Naive thymus-derived CD8-positive, alpha-beta T cell (primary cell): ENCODE data around the gene EMILIN2. TPM values are rescaled to one million over a fixed set of nuclear protein-coding genes. Genes with fewer than 3 reads are reported as not detected.
"Not testable (repeated sequence)": the region's sequence is repeated elsewhere in the genome, so short reads cannot be mapped to it uniquely, and the experiment has no call there.

Source experiments
- ATAC-seq, 2 donors: fragments of 150-1000 bp; cut with Tn5 transposase in 1 of 2; sonication (Bioruptor Pico), chemical (Tn5 transposase) in 1 of 2; 1 replicate in 1 of 2; 2 replicates in 1 of 2; pipeline ENCODE4 v1.10.0; 2021; ENCODE audit warnings: mild to moderate bottlenecking in 2 of 2, moderate library complexity in 2 of 2
- POLR2A ChIA-PET: fragments of 350-600 bp; sonication (Branson Sonifier 250); formaldehyde crosslinking; loops from one replicate; lab custom pipeline; 2021; ENCODE audit warnings: antibody characterized with exemption; lab: Charles Lee
- DNase-seq, 10 donors: peaks; one replicate each; pipeline versions ENCODE4 v3.0.0 to v3.0.0-alpha.2; 2020 to 2022
- H3K27ac Mint-ChIP-seq, 10 donors: one replicate each; pipeline ENCODE4 v1.8.0; 2020 to 2022; ENCODE audit warnings: mild to moderate bottlenecking in 10 of 10, mixed read lengths in 10 of 10, moderate library complexity in 4 of 10, inconsistent platforms in 1 of 10
- H3K27me3 Mint-ChIP-seq, 5 donors: one replicate each; pipeline ENCODE4 v1.8.0; 2021 to 2022; ENCODE audit warnings: mixed read lengths in 5 of 5
- H3K36me3 Mint-ChIP-seq, 3 donors: one replicate each; pipeline ENCODE4 v1.8.0; 2020 to 2022; ENCODE audit warnings: mixed read lengths in 3 of 3, mild to moderate bottlenecking in 2 of 3, inconsistent platforms in 1 of 3
- H3K4me1 Mint-ChIP-seq, 4 donors: one replicate each; pipeline ENCODE4 v1.8.0; 2021 to 2022; ENCODE audit warnings: mixed read lengths in 4 of 4
- H3K4me3 Mint-ChIP-seq, 10 donors: one replicate each; pipeline ENCODE4 v1.8.0; 2020 to 2022; ENCODE audit warnings: mild to moderate bottlenecking in 10 of 10, mixed read lengths in 10 of 10, moderate library complexity in 6 of 10, inconsistent platforms in 1 of 10
- H3K9me3 Mint-ChIP-seq, 9 donors: one replicate each; pipeline ENCODE4 v1.8.0; 2020 to 2022; ENCODE audit warnings: mixed read lengths in 9 of 9, mild to moderate bottlenecking in 3 of 9, inconsistent platforms in 1 of 9, moderate library complexity in 1 of 9
- polyA plus RNA-seq, 3 donors: library from polyadenylated mRNA; unstranded; fragments of 300-500 nt; fragmentation: Illumina TruSeq; gene quantifications; one replicate each; pipeline ENCODE4 v1.2.3, GENCODE V29; 2021
- total RNA-seq, 8 experiments: library from RNA in 2 of 8; stranded (reverse) in 2 of 8; gene quantifications; one replicate each; pipeline ENCODE4 v1.2.3 and lab custom pipeline; 2021 to 2026

Gene EMILIN2
- total and polyA plus RNA-seq, 5 experiments from 2014 or later, result 1.1 to 5.1 (median 2.5) TPM

DNA sequence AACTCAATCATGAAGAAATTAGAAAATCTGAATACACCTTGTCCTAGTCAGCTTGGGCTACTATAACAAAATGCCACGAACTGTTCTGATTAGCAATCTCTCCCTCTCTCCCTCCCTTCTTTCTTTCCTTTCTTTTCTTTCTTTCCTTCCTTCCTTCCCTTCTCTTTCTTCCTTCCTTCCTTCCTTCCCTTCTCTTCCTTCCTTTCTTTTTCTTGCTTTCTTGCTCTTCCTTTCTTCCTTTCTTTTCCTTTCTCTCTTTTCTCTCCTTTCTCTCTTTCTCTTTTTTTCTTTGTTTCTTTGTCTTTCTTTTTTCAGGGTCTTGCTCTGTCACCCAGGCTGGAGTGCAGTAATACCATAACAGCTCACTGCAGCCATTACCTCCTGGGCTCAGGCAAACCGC lies 23.6 kb upstream of the EMILIN2 start:
- peak overlapping the region in 1 of 10 donors; percentile 59 for H3K27ac Mint-ChIP-seq
- no peak for ATAC-seq
- peaks cover 0 to 2% (median 0%) of the 10 kb centered on the region in 5 donors for H3K27me3 Mint-ChIP-seq
- H3K36me3 Mint-ChIP-seq, result peaks cover 0 to 4% (median 0%) of the 10 kb centered on the region in 3 donors
- H3K4me1 Mint-ChIP-seq, result peaks cover 0 to 2% (median 0%) of the 10 kb centered on the region in 4 donors
- POLR2A ChIA-PET, result no interaction called here
- DNase-seq, result no peak
- peaks cover 0 to 12% (median 4%) of the 10 kb centered on the region in 9 donors for H3K9me3 Mint-ChIP-seq
- no peak overlapping the region for H3K4me3 Mint-ChIP-seq

- DNase-seq, result no peak
- peaks cover 0 to 2% (median 0%) of the 10 kb centered on the region in 5 donors for H3K27me3 Mint-ChIP-seq
- H3K27ac Mint-ChIP-seq, result peak overlapping the region in 1 of 10 donors; percentile 59
- peaks cover 0 to 2% (median 0%) of the 10 kb centered on the region in 4 donors for H3K4me1 Mint-ChIP-seq
- ATAC-seq, result no peak
- POLR2A ChIA-PET, result interaction anchor here (0.6 kb wide), 1 partner anchor 805 kb away, joined by 3 read pairs; no protein-coding TSS in a partner anchor
- H3K9me3 Mint-ChIP-seq, result peaks cover 0 to 5% (median 0%) of the 10 kb centered on the region in 9 donors
- no peak overlapping the region for H3K4me3 Mint-ChIP-seq
- H3K36me3 Mint-ChIP-seq, result no peaks in the 10 kb centered on the region
Observed at GRCh38 chr18:2823966-2824365, 22.8 kb upstream of the EMILIN2 start.

DNA sequence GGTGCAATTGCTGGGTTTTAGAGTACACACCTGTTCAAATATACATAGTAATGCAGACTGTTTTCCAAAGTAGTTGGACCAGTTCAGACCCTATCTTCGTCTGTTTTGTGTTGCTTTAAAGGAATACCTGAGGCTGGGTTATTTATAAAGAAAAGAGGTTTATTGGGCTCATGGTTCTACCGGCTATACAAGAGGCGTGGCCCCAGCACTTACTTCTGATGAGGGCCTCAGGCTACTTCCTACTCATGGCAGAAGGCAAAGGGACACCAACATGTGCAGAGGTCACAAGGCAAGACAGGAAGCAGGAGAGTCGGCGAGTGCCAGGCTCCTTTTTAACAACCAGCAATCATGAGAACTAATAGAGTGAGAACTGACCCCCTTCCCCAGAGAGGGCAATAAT lies 21.9 kb upstream of the EMILIN2 start:
- H3K4me1 Mint-ChIP-seq, result peaks cover 0 to 2% (median 0%) of the 10 kb centered on the region in 4 donors
- no peak for DNase-seq
- no peaks in the 10 kb centered on the region for H3K36me3 Mint-ChIP-seq
- no peak for ATAC-seq
- H3K4me3 Mint-ChIP-seq, result no peak overlapping the region
- H3K9me3 Mint-ChIP-seq, result peaks cover 0 to 5% (median 0%) of the 10 kb centered on the region in 9 donors
- H3K27ac Mint-ChIP-seq, result peak overlapping the region in 1 of 10 donors; percentile 83
- POLR2A ChIA-PET, result no interaction called here
- peaks cover 0 to 2% (median 0%) of the 10 kb centered on the region in 5 donors for H3K27me3 Mint-ChIP-seq

DNA sequence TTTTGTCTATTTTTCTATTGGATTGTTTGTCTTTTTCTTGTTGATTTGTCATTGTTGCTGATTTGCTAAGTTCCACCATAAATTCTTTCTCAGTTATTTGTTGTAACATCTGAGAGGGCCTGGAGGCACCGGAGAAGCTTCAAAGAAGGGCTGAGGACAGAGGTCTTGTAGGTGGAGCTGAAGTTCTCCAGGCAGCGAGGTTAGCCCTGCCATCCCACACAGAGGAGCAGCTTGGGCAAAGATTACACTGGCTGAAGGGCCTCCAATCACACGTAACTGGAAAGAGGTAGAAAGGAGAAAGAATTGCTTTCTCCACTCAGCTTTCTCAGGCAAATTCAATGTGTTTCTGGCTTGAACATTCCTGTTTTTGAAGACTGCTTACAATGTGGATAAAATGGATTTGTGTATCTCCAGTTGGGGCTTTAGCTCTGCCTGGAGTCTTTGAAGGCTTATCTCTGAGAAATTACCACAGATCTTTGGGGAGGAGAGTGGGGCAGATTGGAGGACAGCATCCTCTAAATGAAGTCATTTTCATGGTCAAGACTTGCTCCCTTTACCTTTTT lies 21.1 kb upstream of the EMILIN2 start:
- Mint-ChIP-seq H3K27me3 (peaks cover 0 to 2% (median 0%) of the 10 kb centered on the region in 5 donors), H3K4me3 (no peak overlapping the region), H3K4me1 (peaks cover 0 to 2% (median 0%) of the 10 kb centered on the region in 4 donors), H3K36me3 (no peaks in the 10 kb centered on the region), H3K9me3 (peaks cover 0 to 5% (median 0%) of the 10 kb centered on the region in 9 donors), H3K27ac (peak overlapping the region in 1 of 10 donors; percentile 27)
- POLR2A ChIA-PET, result no interaction called here
- DNase-seq (no peak), ATAC-seq (no peak)

DNA sequence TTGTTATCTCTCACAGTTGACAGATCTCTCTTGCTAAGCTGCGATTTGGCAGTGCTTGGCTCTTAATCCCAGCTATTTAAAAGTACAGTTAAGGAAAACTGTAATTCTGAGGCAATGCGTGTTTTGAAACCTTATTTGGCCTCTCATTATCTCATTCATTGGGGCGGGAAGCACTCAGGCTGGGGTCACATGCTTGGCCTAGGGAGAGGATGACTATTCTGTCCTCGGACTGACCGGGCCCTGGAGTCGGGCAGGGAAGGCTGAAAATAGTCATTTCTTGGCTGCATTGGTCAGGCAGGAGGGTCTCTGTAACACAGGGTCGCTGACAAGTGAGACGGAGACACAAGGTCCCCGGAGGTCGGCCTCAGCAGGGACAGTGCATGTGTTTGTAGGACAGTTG lies 20.2 kb upstream of the EMILIN2 start:
- POLR2A ChIA-PET, result no interaction called here
- no peak overlapping the region for H3K4me3 Mint-ChIP-seq
- DNase-seq, result no peak
- ATAC-seq, result no peak
- H3K27ac Mint-ChIP-seq, result no peak overlapping the region
- peaks cover 0 to 5% (median 0%) of the 10 kb centered on the region in 9 donors for H3K9me3 Mint-ChIP-seq
- no peaks in the 10 kb centered on the region for H3K27me3 Mint-ChIP-seq
- H3K4me1 Mint-ChIP-seq, result no peaks in the 10 kb centered on the region
- no peaks in the 10 kb centered on the region for H3K36me3 Mint-ChIP-seq

DNA sequence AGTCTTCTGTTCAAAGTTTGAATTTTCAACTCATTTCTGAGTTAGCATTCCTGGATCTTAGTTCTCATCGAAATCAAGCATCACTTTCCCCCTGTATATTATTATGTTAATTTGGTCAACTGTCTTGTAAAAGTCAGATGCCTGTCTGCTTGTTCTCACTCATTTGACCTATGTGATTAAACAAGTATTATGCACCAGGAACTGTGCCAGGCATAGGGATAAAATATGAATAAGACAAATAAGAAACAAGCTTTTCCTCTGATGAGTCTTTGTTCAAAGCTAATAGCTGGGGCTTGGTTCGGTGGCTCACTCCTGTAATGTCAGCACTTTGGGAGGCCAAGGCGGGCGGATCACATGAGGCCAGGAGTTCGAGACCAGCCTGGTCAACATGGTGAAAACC lies 19.7 kb upstream of the EMILIN2 start:
- DNase-seq (no peak), ATAC-seq (no peak)
- POLR2A ChIA-PET, result no interaction called here
- Mint-ChIP-seq H3K9me3 (peaks cover 0 to 5% (median 0%) of the 10 kb centered on the region in 9 donors), H3K4me3 (no peak overlapping the region), H3K27ac (no peak overlapping the region), H3K4me1 (no peaks in the 10 kb centered on the region), H3K36me3 (no peaks in the 10 kb centered on the region), H3K27me3 (no peaks in the 10 kb centered on the region)

DNA sequence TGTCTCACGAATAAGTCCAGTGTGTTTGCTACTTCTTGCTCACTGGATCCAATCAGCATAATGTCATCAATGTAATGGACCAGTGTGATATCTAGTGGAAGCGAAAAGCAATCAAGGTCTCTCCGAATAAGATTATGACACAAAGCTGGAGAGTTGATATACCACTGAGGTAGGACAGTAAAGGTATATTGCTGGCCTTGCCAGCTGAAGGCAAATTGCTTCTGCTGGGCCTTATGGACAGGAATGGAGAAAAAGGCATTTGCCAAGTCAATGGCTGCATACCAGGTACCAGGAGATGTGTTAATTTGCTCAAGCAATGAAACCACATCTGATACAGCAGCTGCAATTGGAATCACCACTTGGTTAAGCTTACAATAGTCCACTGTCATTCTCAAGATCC lies 10.7 kb upstream of the EMILIN2 start:
- not testable (repeated sequence) for H3K27me3 Mint-ChIP-seq, DNase-seq, H3K4me1 Mint-ChIP-seq, ATAC-seq, H3K27ac Mint-ChIP-seq, H3K4me3 Mint-ChIP-seq
- POLR2A ChIA-PET, result interaction anchor here (0.6 kb wide), 1 partner anchor 53 kb away, joined by 4 read pairs; no protein-coding TSS in a partner anchor
- Mint-ChIP-seq H3K9me3 (peaks cover 4 to 22% (median 13%) of the 10 kb centered on the region in 9 donors), H3K36me3 (peaks cover 0 to 20% (median 14%) of the 10 kb centered on the region in 3 donors)

DNA sequence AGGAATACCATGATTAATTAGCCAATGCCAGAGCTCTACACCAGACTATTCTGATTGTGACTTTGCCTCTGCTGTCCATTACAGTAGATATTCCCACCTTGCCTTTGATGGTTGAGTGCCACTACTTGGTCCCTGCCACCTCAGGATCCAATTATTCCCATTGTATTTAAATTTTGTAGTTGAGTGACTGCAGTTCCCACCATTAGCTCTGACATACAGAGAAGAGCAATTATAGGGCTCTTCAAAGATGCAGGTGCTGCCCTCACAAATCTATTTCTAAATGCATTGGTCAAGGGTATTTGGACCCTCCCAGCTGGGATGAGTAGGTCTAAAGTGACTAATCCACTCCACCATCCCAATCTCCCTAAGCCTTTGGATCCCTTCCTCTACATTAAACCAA lies 9.5 kb upstream of the EMILIN2 start:
- H3K4me3 Mint-ChIP-seq, POLR2A ChIA-PET, H3K27me3 Mint-ChIP-seq, DNase-seq, H3K27ac Mint-ChIP-seq, H3K4me1 Mint-ChIP-seq, ATAC-seq: not testable (repeated sequence)
- Mint-ChIP-seq H3K36me3 (peaks cover 0 to 20% (median 14%) of the 10 kb centered on the region in 3 donors), H3K9me3 (peaks cover 4 to 22% (median 13%) of the 10 kb centered on the region in 9 donors)

- Mint-ChIP-seq H3K9me3 (peaks cover 4 to 22% (median 13%) of the 10 kb centered on the region in 9 donors), H3K36me3 (peaks cover 0 to 20% (median 14%) of the 10 kb centered on the region in 3 donors), H3K4me3 (no peak overlapping the region), H3K4me1 (peaks cover 0 to 3% (median 0%) of the 10 kb centered on the region in 4 donors), H3K27ac (peak overlapping the region in 1 of 10 donors; percentile 14), H3K27me3 (peaks cover 0 to 3% (median 1%) of the 10 kb centered on the region in 5 donors)
- POLR2A ChIA-PET, result no interaction called here
- ATAC-seq, result no peak
- DNase-seq, result no peak
Observed at GRCh38 chr18:2839202-2839601, 7.6 kb upstream of the EMILIN2 start.

DNA sequence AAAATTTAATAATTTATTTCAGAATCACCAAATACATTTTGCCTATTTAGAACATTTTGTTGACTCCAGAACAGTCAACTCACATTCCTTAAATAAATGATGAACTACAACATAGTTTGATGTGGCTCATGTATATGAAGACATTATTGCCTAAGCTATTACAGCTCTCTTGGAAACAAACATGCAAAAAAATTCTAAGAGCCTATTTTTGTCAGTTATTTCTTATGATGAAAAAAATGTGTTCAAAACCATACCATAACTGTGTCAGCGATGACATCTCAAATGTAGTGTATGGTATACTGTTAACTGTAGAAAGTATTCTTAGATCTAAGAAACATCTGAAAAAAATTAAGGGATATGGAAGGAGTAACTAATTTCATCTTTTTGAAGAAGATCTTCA lies 6.3 kb upstream of the EMILIN2 start:
- Mint-ChIP-seq H3K4me1 (peaks cover 0 to 5% (median 0%) of the 10 kb centered on the region in 4 donors), H3K27ac (no peak overlapping the region), H3K4me3 (no peak overlapping the region), H3K36me3 (peaks cover 0 to 20% (median 14%) of the 10 kb centered on the region in 3 donors), H3K9me3 (peaks cover 4 to 22% (median 13%) of the 10 kb centered on the region in 9 donors), H3K27me3 (peaks cover 0 to 4% (median 3%) of the 10 kb centered on the region in 5 donors)
- POLR2A ChIA-PET, result no interaction called here
- no peak for ATAC-seq
- DNase-seq, result no peak

DNA sequence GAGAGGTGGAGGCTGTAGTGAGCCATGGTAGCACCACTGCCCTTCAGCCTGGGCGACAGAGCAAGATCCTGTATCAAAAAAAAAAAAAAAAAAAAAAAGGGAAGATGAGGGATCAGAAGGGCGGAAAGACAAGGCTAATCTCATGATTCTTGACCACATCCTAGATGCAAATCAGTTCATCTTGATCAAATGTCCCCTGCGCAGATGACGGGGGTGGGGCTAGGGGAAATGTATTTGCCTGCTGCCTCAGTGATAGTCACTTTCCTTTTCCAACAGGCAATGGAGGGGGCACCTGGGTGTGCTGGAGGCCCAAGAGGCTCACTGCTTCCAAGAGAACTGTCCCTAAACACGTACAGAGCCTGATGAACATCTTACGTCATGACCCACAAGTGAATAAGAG lies 3.7 kb upstream of the EMILIN2 start:
- Mint-ChIP-seq H3K4me3 (no peak overlapping the region), H3K27me3 (peaks cover 9 to 20% (median 12%) of the 10 kb centered on the region in 5 donors), H3K36me3 (peaks cover 0 to 9% (median 4%) of the 10 kb centered on the region in 3 donors), H3K27ac (no peak overlapping the region), H3K9me3 (peaks cover 0 to 7% (median 4%) of the 10 kb centered on the region in 9 donors), H3K4me1 (peaks cover 6 to 19% (median 14%) of the 10 kb centered on the region in 4 donors)
- ATAC-seq (no peak), DNase-seq (no peak)
- POLR2A ChIA-PET, result no interaction called here

DNA sequence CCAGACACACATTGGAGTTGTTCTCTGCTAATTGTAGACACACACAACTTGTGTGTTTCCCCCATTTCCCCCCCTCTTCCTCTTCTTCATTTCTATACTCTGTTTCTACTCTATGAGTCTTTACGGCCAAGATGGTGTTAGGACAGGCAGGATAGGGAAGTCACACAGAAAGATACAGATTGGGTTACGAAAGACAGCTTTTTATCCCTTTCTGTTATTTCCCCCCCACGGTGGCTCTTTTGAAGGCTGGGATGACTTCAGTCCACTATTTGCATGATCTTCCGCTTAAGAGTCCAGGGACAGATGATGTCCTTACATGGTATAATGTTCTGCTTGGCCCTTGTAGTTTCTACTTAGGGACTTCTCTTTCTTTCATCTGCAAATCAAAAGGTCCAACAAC lies 1.6 kb upstream of the EMILIN2 start:
- ATAC-seq (no peak), DNase-seq (no peak)
- Mint-ChIP-seq H3K4me3 (peak overlapping the region in 4 of 10 donors; percentile 0 to 93 (median 10)), H3K4me1 (peaks cover 9 to 27% (median 23%) of the 10 kb centered on the region in 4 donors), H3K9me3 (peaks cover 0 to 2% (median 0%) of the 10 kb centered on the region in 9 donors), H3K27ac (peak overlapping the region in 1 of 10 donors; percentile 25), H3K36me3 (peaks cover 0 to 7% (median 0%) of the 10 kb centered on the region in 3 donors), H3K27me3 (peaks cover 18 to 38% (median 29%) of the 10 kb centered on the region in 5 donors)
- POLR2A ChIA-PET, result no interaction called here
